SK-N-MC (cell line): ENCODE data around the gene KRTAP16-1.

Experiments
- DNase-seq: peaks from one replicate; pipeline ENCODE4 v3.0.0-alpha.2; 2011; ENCODE audit warnings: low read depth, low spot score
- H3K27ac ChIP-seq: fragments of 200-600 bp; sonication (generic); 2 replicates; pipeline ENCODE4 v1.5.1; 2016; ENCODE audit warnings: mixed run types
- H3K36me3 ChIP-seq: fragments of 200-600 bp; sonication (generic); 2 replicates; pipeline ENCODE4 v1.6.1; 2017; ENCODE audit warnings: antibody characterized with exemption, low read length, mixed read lengths; ENCODE audit not compliant: insufficient read depth
- H3K4me3 ChIP-seq: fragments of 200-600 bp; sonication (generic); 2 replicates; pipeline ENCODE4 v1.5.1; 2016
- H3K9ac ChIP-seq: fragments of 200-600 bp; sonication (generic); 2 replicates; pipeline ENCODE4 v1.8.0; 2017; ENCODE audit warnings: mixed run types, mixed read lengths; ENCODE audit not compliant: insufficient read length
- H3K9me3 ChIP-seq: fragments of 200-600 bp; sonication (generic); 2 replicates; pipeline ENCODE4 v1.6.1; 2017; ENCODE audit warnings: low read depth, mild to moderate bottlenecking, antibody characterized with exemption, low read length, moderate library complexity, mixed read lengths
- EZH2 ChIP-seq: fragments of 200-600 bp; sonication (generic); IDR thresholded peaks from one replicate; pipeline ENCODE4 v1.6.1; 2017; ENCODE audit warnings: antibody characterized with exemption
- FOXP2 ChIP-seq: optimal IDR thresholded peaks from 2 replicates; pipeline ENCODE3; 2011; ENCODE audit warnings: mild to moderate bottlenecking, moderate library complexity; ENCODE audit not compliant: insufficient read depth; ENCODE audit errors: extremely low read length, control extremely low read depth
- POLR2AphosphoS5 ChIP-seq: IDR thresholded peaks from 2 replicates; pipeline ENCODE4 v1.6.1; 2012; ENCODE audit warnings: mild to moderate bottlenecking, low read depth, low read length, borderline replicate concordance

KRTAP16-1 gene

DNA sequence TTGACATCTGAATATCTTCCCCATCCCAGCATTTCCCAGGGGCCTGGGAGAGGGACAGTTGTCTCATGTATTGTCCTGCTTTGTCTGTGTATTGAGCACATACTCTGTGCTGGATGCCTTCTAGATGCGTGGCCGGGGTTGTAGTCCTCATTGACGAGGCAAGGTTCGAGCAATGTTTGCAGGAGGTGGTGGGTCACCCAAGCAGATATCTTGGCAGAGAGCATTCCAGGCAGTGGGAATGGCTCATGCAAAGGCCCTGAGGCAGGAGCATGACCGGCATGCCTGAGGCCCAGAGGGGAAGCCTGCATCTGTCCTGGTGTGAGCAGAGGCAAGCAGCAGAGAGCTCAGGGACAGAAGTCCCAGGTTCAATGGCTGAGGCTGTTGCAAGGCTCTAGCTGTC is 24.0 kb upstream of the KRTAP16-1 start:
- Histone ChIP-seq H3K9ac (no peak overlapping the region), H3K4me3 (no peak overlapping the region), H3K9me3 (no peaks in the 10 kb centered on the region), H3K27ac (no peak overlapping the region), H3K36me3 (no peaks in the 10 kb centered on the region)
- no peak for TF ChIP-seq POLR2AphosphoS5
- TF ChIP-seq FOXP2: no peak
- TF ChIP-seq EZH2: no peak
- no peak for DNase-seq

DNA sequence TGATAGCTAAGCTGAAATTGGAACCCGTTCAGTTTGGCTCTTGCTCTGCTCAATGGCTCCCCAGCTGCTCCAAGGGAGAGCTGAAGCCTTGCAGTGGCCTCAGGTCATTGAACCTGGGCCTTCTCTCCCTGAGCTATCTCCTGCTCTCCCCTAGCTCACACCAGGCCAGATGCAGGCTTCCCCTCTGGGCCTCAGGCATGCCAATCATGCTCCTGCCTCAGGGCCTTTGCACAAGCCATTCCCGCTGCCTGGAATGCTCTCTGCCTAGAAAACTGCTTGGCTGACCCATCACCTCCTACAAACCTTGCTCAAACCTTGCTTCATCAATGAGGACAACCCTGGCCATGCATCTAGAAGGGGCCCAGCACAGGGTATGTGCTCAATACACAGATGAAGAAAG is 23.1 kb upstream of the KRTAP16-1 start:
- Histone ChIP-seq H3K27ac (no peak overlapping the region), H3K4me3 (no peak overlapping the region), H3K36me3 (no peaks in the 10 kb centered on the region), H3K9ac (no peak overlapping the region), H3K9me3 (no peaks in the 10 kb centered on the region)
- TF ChIP-seq FOXP2 (no peak), POLR2AphosphoS5 (no peak)
- DNase-seq: no peak

DNA sequence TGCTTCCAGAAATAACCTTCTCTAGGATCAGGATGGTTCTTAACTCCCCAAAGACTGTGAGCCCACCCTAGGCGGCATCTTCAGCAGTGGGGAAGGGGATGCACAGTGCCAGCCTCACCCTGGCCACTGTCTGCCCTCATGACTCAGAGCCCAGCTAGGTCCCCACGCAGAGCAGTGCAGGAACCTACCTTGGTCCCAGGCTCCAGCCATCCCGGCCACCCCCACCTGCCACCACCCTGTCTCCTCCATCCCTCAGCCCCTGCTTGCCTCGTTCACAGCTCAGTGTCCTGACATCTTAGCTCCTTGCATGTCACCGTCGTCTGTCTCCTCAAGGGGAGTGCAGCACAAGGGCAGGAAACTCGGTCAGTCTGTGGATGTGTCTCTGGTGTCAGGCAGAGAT is 22.5 kb upstream of the KRTAP16-1 start:
- Histone ChIP-seq H3K36me3 (no peaks in the 10 kb centered on the region), H3K9ac (no peak overlapping the region), H3K4me3 (no peak overlapping the region), H3K27ac (no peak overlapping the region), H3K9me3 (no peaks in the 10 kb centered on the region)
- DNase-seq: no peak
- TF ChIP-seq EZH2 (no peak), FOXP2 (no peak), POLR2AphosphoS5 (no peak)

DNA sequence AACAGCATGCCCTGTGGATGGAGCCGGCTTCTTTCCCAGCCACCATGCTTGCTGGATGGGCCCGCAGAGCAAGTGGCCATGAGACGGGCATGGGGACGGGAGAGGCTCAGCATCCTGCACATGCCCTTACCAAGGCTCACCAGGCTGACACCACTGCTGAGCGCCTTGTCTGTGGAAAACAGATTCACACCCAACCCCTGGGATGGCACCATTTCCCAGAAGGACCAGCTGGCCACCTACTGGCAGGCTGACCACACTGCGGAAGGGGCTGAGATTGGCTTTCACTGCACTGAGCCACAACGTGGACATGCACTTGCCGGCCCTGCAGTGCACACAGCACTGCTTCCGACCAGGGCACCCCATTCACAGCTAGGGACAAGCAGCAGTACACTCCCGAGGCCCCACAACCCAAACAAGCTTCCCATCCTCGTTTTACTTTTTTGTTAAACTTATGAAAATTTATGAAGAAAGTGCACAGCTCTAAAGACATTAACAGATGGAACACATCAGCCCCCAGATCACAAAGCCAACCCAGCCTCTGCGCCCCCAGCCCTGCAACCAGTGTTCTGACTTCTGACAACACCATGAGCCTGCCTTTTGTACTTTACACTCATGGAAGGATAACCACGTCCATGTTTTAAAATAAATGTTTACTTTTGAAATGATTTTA is 20.3 kb upstream of the KRTAP16-1 start:
- no peak for DNase-seq
- Histone ChIP-seq H3K27ac (no peak overlapping the region), H3K4me3 (no peak overlapping the region), H3K9ac (no peak overlapping the region), H3K9me3 (no peaks in the 10 kb centered on the region), H3K36me3 (no peaks in the 10 kb centered on the region)
- no peak for TF ChIP-seq FOXP2
- TF ChIP-seq POLR2AphosphoS5: no peak
- no peak for TF ChIP-seq EZH2

DNA sequence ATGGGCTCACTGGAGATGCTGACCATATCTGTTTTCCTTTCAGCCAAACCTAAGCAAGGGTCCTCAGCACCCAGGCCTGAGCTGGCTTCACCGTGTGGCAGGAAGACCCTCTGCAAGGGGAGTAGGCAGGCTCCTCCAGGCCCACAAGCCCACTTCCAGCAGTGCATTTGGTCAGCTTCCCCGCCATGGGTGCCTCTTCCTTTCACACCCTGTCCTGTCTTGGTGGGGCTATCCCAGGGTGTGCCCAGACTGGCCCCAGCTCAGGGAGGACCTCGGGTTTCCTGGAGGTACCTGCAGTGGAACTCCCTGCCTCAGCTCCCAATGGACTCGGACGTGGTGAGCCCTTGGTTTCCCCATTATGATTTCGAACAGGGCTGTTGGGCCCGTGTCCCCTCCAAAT is 19.1 kb upstream of the KRTAP16-1 start:
- Histone ChIP-seq H3K36me3 (no peaks in the 10 kb centered on the region), H3K9ac (no peak overlapping the region), H3K4me3 (no peak overlapping the region), H3K27ac (no peak overlapping the region), H3K9me3 (no peaks in the 10 kb centered on the region)
- TF ChIP-seq FOXP2 (no peak), POLR2AphosphoS5 (no peak), EZH2 (no peak)
- no peak for DNase-seq

DNA sequence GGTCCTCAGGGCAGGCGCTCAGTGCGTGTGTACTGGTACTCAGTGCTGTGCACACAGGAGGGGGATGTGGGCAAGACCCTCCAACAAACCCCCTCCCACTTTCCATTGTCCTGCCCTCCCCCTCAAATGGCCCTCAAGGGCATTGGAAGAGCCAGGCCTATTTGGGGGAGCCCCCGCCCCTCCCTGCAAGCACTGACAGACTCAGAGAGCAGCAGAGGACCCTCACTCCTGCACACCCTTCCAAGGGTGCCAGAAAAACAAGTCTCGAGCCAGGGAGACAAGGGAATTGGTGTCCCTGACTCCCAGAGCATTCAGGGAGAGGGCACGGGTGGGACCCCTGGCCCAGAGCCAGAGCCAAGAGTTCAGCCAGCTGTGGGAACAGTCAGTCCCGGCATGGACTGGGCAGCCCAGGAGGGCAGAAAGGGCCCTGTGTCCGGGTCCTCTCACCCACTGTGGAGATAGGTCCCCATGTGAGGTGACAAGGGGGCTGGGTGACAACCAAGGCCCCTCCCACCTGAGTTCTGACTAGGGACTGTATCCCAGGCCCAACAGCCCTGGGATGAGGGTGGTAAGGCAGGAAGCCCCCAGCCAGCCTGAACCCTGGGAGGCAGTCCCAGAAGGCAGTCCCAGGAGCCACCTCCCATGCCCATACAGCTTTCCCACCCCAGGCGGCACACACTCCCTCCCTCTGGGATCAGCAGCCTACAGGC is 18.5 kb upstream of the KRTAP16-1 start:
- no peak overlapping the region for H3K27ac ChIP-seq
- no peak for DNase-seq
- TF ChIP-seq POLR2AphosphoS5 (no peak), FOXP2 (no peak), EZH2 (no peak)
- no peaks in the 10 kb centered on the region for H3K9me3 ChIP-seq
- no peak overlapping the region for H3K9ac ChIP-seq
- no peak overlapping the region for H3K4me3 ChIP-seq
- H3K36me3 ChIP-seq: no peaks in the 10 kb centered on the region

DNA sequence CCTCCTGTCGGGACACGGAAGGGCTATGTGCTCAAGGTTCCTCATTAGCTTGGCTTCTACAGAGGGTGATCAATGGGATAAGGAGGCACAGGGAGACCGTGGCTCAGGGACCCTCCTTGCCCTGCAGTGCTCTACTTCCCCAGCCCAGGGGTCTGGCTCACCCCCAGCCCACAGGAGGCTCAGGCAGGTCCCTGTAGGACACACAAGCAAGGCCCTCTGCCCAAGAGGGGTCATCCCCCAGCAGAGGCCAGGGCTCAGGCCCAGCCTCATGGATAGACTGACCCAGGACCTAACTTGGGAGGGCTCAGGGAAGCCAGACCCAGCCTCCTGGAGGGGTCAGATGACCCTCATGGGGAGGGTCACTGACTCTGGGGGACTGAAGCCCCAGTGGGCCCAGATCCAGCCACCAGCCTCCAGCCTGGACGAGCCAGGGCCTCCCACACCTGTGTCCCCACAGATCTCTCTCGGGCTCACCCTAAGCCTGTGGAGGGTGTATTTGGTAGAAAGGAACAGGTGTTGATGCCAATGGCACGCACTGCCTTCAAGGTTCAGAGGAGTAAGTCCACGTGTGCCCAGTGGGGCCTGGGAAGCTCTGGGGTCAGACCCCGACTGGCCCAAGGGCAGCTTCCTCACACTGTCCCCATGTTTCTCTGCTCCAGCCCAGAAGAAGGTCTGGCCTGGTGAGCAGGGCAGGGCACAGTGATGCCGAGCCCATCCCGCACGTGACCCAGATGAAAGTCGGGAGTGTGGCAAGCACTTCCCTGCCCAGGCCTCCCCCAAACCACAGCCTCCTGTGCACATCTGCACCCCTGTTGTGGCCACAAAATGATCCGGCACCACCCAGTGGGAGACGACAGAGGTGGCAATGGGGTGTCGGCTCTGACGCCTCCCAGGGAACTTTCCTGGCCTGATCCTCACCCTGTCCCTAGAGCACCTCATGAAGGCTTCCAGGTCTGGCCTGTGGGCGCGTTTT is 17.4 kb upstream of the KRTAP16-1 start:
- TF ChIP-seq EZH2: no peak
- no peak for TF ChIP-seq FOXP2
- TF ChIP-seq POLR2AphosphoS5: no peak
- no peak overlapping the region for H3K4me3 ChIP-seq
- H3K27ac ChIP-seq: no peak overlapping the region
- no peaks in the 10 kb centered on the region for H3K9me3 ChIP-seq
- no peaks in the 10 kb centered on the region for H3K36me3 ChIP-seq
- DNase-seq: no peak
- no peak overlapping the region for H3K9ac ChIP-seq

DNA sequence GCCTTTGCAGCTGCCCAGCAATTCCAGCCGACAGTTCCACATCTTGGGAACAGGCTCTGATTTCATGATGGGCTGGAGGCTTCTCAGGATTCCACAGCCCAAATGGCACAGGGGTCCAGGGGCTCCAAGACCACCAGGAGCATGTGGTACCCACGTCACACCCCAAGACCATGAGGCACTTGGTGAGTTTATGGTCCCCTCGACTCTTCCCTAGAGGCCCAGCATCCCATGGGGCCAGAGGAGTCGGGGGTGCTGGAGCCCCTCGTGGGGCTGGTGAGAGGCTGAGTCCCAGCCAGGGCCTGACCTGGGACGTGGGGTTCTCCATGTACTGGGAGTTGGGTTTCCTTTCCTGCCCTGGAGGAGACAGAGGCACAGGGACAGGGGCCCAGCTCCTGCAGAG is 16.5 kb upstream of the KRTAP16-1 start:
- H3K27ac ChIP-seq: no peak overlapping the region
- 0 out of 2 replicates have a peak, but pooled peaks cover 2% of the 10 kb centered on the region for H3K9me3 ChIP-seq
- no peaks in the 10 kb centered on the region for H3K36me3 ChIP-seq
- no peak overlapping the region for H3K4me3 ChIP-seq
- H3K9ac ChIP-seq: no peak overlapping the region
- DNase-seq: no peak
- no peak for TF ChIP-seq POLR2AphosphoS5
- no peak for TF ChIP-seq FOXP2
- TF ChIP-seq EZH2: no peak
